Measurements from ENCODE around the gene PHTF2.
A peak's percentile ranks its signal among the peaks of the same experiment; 100 is the strongest.

The PHTF2 gene

DNA sequence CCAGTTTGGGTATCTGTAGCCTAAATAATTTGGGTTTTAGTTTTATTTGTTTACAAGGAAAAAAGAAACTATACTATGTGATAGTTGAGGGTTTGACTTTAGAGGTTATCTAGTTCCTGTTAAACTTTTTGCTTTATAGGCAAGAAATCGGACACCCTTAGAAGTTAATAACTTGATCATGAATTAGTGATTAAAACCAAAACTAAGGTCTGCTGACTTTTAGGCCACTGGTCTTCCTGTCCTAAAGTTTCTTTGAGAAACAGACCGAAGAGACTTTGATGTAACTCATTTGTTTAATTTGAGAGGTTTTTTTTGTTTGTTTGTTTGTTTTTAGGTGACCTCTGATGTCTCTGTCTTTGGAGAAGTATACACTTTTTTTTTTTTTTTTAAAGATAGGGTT is 59.7 kb downstream of the PHTF2 start:
- Histone ChIP-seq H3K9ac (ENCODE audit: low read length) (no peak overlapping the region), H3K4me1 (ENCODE audit: insufficient read depth, low read length, severe bottlenecking) (peaks cover 24% of the 10 kb centered on the region), H3K79me2 (ENCODE audit: insufficient read depth, low read length) (peaks cover 31% of the 10 kb centered on the region), H3K9me2 (ENCODE audit: low read depth, low read length) (no peaks in the 10 kb centered on the region), H3K4me3 (ENCODE audit: low read depth, low read length, poor library complexity, severe bottlenecking) (no peak overlapping the region), H3K9me3 (ENCODE audit: low read length) (no peaks in the 10 kb centered on the region), H2AFZ (ENCODE audit: low read length) (no peak overlapping the region), H3K4me2 (ENCODE audit: low read length) (no peak overlapping the region), H4K20me1 (ENCODE audit: insufficient read depth, low read length) (no peaks in the 10 kb centered on the region), H3K27ac (ENCODE audit: low read depth, low read length, poor library complexity, severe bottlenecking) (no peak overlapping the region), H3F3A (ENCODE audit: insufficient read depth, low read length) (no peaks in the 10 kb centered on the region), H3K27me3 (ENCODE audit: insufficient read depth, low read length) (no peaks in the 10 kb centered on the region), H3K36me3 (ENCODE audit: insufficient read depth, low read length) (peaks cover 15% of the 10 kb centered on the region)
- TF ChIP-seq, protein P1, sequence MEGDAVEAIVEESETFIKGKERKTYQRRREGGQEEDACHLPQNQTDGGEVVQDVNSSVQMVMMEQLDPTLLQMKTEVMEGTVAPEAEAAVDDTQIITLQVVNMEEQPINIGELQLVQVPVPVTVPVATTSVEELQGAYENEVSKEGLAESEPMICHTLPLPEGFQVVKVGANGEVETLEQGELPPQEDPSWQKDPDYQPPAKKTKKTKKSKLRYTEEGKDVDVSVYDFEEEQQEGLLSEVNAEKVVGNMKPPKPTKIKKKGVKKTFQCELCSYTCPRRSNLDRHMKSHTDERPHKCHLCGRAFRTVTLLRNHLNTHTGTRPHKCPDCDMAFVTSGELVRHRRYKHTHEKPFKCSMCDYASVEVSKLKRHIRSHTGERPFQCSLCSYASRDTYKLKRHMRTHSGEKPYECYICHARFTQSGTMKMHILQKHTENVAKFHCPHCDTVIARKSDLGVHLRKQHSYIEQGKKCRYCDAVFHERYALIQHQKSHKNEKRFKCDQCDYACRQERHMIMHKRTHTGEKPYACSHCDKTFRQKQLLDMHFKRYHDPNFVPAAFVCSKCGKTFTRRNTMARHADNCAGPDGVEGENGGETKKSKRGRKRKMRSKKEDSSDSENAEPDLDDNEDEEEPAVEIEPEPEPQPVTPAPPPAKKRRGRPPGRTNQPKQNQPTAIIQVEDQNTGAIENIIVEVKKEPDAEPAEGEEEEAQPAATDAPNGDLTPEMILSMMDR (IDR thresholded peaks at IDR 0.05; ENCODE audit: low read length) = no peak
- no peak for TF ChIP-seq EZH2 (IDR thresholded peaks at IDR 0.05; ENCODE audit: borderline replicate concordance, low read length)

DNA sequence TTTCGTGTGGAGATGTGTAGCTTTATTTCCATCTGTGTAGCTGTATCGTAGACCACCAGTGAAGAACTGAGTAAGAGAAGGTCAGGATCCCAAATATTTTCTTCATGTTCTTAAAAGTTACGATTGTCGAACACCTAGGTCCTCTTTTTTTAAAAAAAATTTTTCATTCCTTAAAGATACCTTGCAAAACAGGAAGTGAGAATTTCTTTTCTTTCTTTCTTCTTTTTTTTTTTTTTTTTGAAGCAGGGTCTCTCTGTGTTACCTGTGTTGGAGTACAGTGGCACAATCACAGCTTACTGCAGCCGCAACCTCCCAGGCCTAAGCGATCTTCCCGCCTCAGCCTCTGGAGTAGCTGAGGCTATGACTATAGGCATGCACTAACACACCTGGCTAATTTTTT is 60.8 kb downstream of the PHTF2 start:
- Histone ChIP-seq H3K9me3 (ENCODE audit: low read length) (no peaks in the 10 kb centered on the region), H3K9me2 (ENCODE audit: low read depth, low read length) (no peaks in the 10 kb centered on the region), H2AFZ (ENCODE audit: low read length) (no peak overlapping the region), H3K36me3 (ENCODE audit: insufficient read depth, low read length) (peaks cover 11% of the 10 kb centered on the region), H3K9ac (ENCODE audit: low read length) (no peak overlapping the region), H3K4me2 (ENCODE audit: low read length) (no peak overlapping the region), H3F3A (ENCODE audit: insufficient read depth, low read length) (no peaks in the 10 kb centered on the region), H3K27me3 (ENCODE audit: insufficient read depth, low read length) (no peaks in the 10 kb centered on the region), H3K27ac (ENCODE audit: low read depth, low read length, poor library complexity, severe bottlenecking) (peak overlapping the region; percentile 4), H3K4me3 (ENCODE audit: low read depth, low read length, poor library complexity, severe bottlenecking) (no peak overlapping the region), H4K20me1 (ENCODE audit: insufficient read depth, low read length) (no peaks in the 10 kb centered on the region), H3K79me2 (ENCODE audit: insufficient read depth, low read length) (peaks cover 31% of the 10 kb centered on the region), H3K4me1 (ENCODE audit: insufficient read depth, low read length, severe bottlenecking) (peaks cover 24% of the 10 kb centered on the region)
- TF ChIP-seq EZH2 (IDR thresholded peaks at IDR 0.05; ENCODE audit: borderline replicate concordance, low read length) = no peak
- TF ChIP-seq, protein P1 (IDR thresholded peaks at IDR 0.05; ENCODE audit: low read length) = no peak

- H3K4me3 ChIP-seq (ENCODE audit: low read depth, low read length, poor library complexity, severe bottlenecking) = no peak overlapping the region
- no peak overlapping the region for H3K4me2 ChIP-seq (ENCODE audit: low read length)
- H3K9ac ChIP-seq (ENCODE audit: low read length) = no peak overlapping the region
- no peaks in the 10 kb centered on the region for H3K9me2 ChIP-seq (ENCODE audit: low read depth, low read length)
- no peak overlapping the region for H3K27ac ChIP-seq (ENCODE audit: low read depth, low read length, poor library complexity, severe bottlenecking)
- no peak for TF ChIP-seq EZH2 (IDR thresholded peaks at IDR 0.05; ENCODE audit: borderline replicate concordance, low read length)
- TF ChIP-seq, protein P1 (IDR thresholded peaks at IDR 0.05; ENCODE audit: low read length) = no peak
- no peak overlapping the region for H2AFZ ChIP-seq (ENCODE audit: low read length)
- H3K36me3 ChIP-seq (ENCODE audit: insufficient read depth, low read length) = no peaks in the 10 kb centered on the region
- no peaks in the 10 kb centered on the region for H4K20me1 ChIP-seq (ENCODE audit: insufficient read depth, low read length)
- peaks cover 20% of the 10 kb centered on the region for H3K4me1 ChIP-seq (ENCODE audit: insufficient read depth, low read length, severe bottlenecking)
- H3K9me3 ChIP-seq (ENCODE audit: low read length) = no peaks in the 10 kb centered on the region
- no peaks in the 10 kb centered on the region for H3K27me3 ChIP-seq (ENCODE audit: insufficient read depth, low read length)
- H3K79me2 ChIP-seq (ENCODE audit: insufficient read depth, low read length) = peaks cover 29% of the 10 kb centered on the region; the same call in 1 of the 2 replicates
- H3F3A ChIP-seq (ENCODE audit: insufficient read depth, low read length) = no peaks in the 10 kb centered on the region
These were observed 64.1 kb downstream of the PHTF2 start for GRCh38 chr7:77862691-77863090.
